Measurements from ENCODE around the gene RNF7. TPM values are rescaled to one million over a fixed set of nuclear protein-coding genes. Genes with fewer than 3 reads are reported as not detected.
A peak's percentile ranks its signal among the peaks of the same experiment; 100 is the strongest.

RNF7 gene
- polyA plus RNA-seq, 3 donors: 92.2 to 206 (median 187) TPM

- H3K36me3 ChIP-seq (replicated peaks in 1 of 2; ENCODE audit: control insufficient read depth in 1 of 2, insufficient read depth in 2 of 2, low read length in 2 of 2): no peaks in the 10 kb centered on the region
- peaks cover 0 to 3% (median 2%) of the 10 kb centered on the region in 7 donors for H3K9me3 Mint-ChIP-seq
Observed at GRCh38 chr3:141779667-141780066, 41.6 kb downstream of the RNF7 start.

GRCh38 chr3:141782386-141782932 lies 44.4 kb downstream of the RNF7 start:
- H3K4me1 ChIP-seq (ENCODE audit: control insufficient read depth in 1 of 2, insufficient read depth in 2 of 2, low read length in 2 of 2): no peaks in the 10 kb centered on the region
- H3K27me3 Mint-ChIP-seq (ENCODE audit: low read depth in 3 of 3): peaks cover 0 to 1% (median 1%) of the 10 kb centered on the region in 3 donors
- no peak overlapping the region for H3K4me2 ChIP-seq (replicated peaks; ENCODE audit: extremely low read depth, low read length, poor library complexity, severe bottlenecking)
- peaks cover 0 to 3% (median 2%) of the 10 kb centered on the region in 7 donors for H3K9me3 Mint-ChIP-seq
- H3K36me3 ChIP-seq (replicated peaks in 1 of 2; ENCODE audit: control insufficient read depth in 1 of 2, insufficient read depth in 2 of 2, low read length in 2 of 2): no peaks in the 10 kb centered on the region
- 67% methylated on average over 1 of the region's 4 CpGs for WGBS (ENCODE audit: insufficient coverage)
- no peak overlapping the region for H3K4me3 ChIP-seq (replicated peaks in 1 of 3; ENCODE audit: low read depth in 2 of 3, low read length in 3 of 3)
- H3K27ac Mint-ChIP-seq: peak overlapping the region in 2 of 7 donors; percentile 10 to 73
- H3K27ac ChIP-seq (ENCODE audit: low read depth in 1 of 2, low read length in 2 of 2): no peak overlapping the region
- no peak for DNase-seq
- no peaks in the 10 kb centered on the region for H3K9me3 ChIP-seq (replicated peaks in 1 of 2; ENCODE audit: control insufficient read depth in 1 of 2, insufficient read depth in 1 of 2, low read length in 2 of 2)
- no peak for TF ChIP-seq CTCF (IDR thresholded peaks at IDR 0.05)
- intact Hi-C loops (cut with micrococcal nuclease): no loop called here
- H3K79me2 ChIP-seq (ENCODE audit: insufficient read depth, low read length): no peaks in the 10 kb centered on the region
- no peaks in the 10 kb centered on the region for H3K27me3 ChIP-seq (ENCODE audit: control insufficient read depth in 2 of 2, insufficient read depth in 2 of 2, low read length in 2 of 2)
- peak overlapping the region; percentile 21 for H2AFZ ChIP-seq (ENCODE audit: insufficient read depth, low read depth, low read length, poor library complexity, severe bottlenecking)
- no peak overlapping the region for H3K9ac ChIP-seq (ENCODE audit: insufficient read depth, low read length, poor library complexity, severe bottlenecking)
- no peaks in the 10 kb centered on the region for H3K4me1 Mint-ChIP-seq
- H3K4me3 Mint-ChIP-seq: no peak overlapping the region
- H3K36me3 Mint-ChIP-seq: no peaks in the 10 kb centered on the region
- no peaks in the 10 kb centered on the region for H4K20me1 ChIP-seq (ENCODE audit: insufficient read depth, low read length)

More at GRCh38 chr3:141779667-141780066, 41.6 kb downstream of the RNF7 start:
- Histone ChIP-seq H3K27ac (ENCODE audit: low read depth in 1 of 2, low read length in 2 of 2) (no peak overlapping the region), H3K4me2 (replicated peaks; ENCODE audit: extremely low read depth, low read length, poor library complexity, severe bottlenecking) (no peak overlapping the region), H3K4me3 (replicated peaks in 1 of 3; ENCODE audit: low read depth in 2 of 3, low read length in 3 of 3) (no peak overlapping the region), H3K27me3 (ENCODE audit: control insufficient read depth in 2 of 2, insufficient read depth in 2 of 2, low read length in 2 of 2) (no peaks in the 10 kb centered on the region), H4K20me1 (ENCODE audit: insufficient read depth, low read length) (no peaks in the 10 kb centered on the region), H3K9me3 (replicated peaks in 1 of 2; ENCODE audit: control insufficient read depth in 1 of 2, insufficient read depth in 1 of 2, low read length in 2 of 2) (no peaks in the 10 kb centered on the region), H3K4me1 (ENCODE audit: control insufficient read depth in 1 of 2, insufficient read depth in 2 of 2, low read length in 2 of 2) (no peaks in the 10 kb centered on the region), H3K9ac (ENCODE audit: insufficient read depth, low read length, poor library complexity, severe bottlenecking) (no peak overlapping the region), H3K79me2 (ENCODE audit: insufficient read depth, low read length) (no peaks in the 10 kb centered on the region), H2AFZ (ENCODE audit: insufficient read depth, low read depth, low read length, poor library complexity, severe bottlenecking) (no peak overlapping the region)
- intact Hi-C loops (cut with micrococcal nuclease): no loop called here
- H3K27me3 Mint-ChIP-seq (ENCODE audit: low read depth in 3 of 3): peaks cover 0 to 3% (median 1%) of the 10 kb centered on the region in 3 donors
- 100% methylated on average over 1 of the region's 1 CpG for WGBS (ENCODE audit: insufficient coverage)
- H3K4me1 Mint-ChIP-seq: no peaks in the 10 kb centered on the region
- H3K36me3 Mint-ChIP-seq: no peaks in the 10 kb centered on the region
- no peak for DNase-seq
- TF ChIP-seq CTCF (IDR thresholded peaks at IDR 0.05): no peak
- H3K27ac Mint-ChIP-seq: no peak overlapping the region
- H3K4me3 Mint-ChIP-seq: no peak overlapping the region

Data from CD14-positive monocyte (primary cell).